A549 (cell line): ENCODE data around the gene NIP7.

ENCODE experiments used
- CEBPB ChIP-seq, 2 experiments: fragments of >200 bp in 1 of 2; sonication (Bioruptor Twin) in 1 of 2; formaldehyde crosslinking in 1 of 2; IDR thresholded peaks; 2 replicates each; pipeline ENCODE4 v1.6.1; 2012 to 2016
- CHD2 ChIP-seq: fragments of 150-350 bp; IDR thresholded peaks from 2 replicates; pipeline ENCODE4 v1.6.1; 2014; ENCODE audit warnings: low read length; ENCODE audit not compliant: partially characterized antibody
- CTCF ChIP-seq: fragments of >200 bp; sonication (Bioruptor Twin); formaldehyde crosslinking; IDR thresholded peaks from 3 replicates; pipeline ENCODE4 v1.5.1; 2016
- HDAC2 ChIP-seq: fragments of 200-600 bp; sonication (generic); IDR thresholded peaks from 2 replicates; pipeline ENCODE4 v1.6.1; 2016
- KDM5A ChIP-seq: fragments of 200-600 bp; sonication (generic); IDR thresholded peaks from 2 replicates; pipeline ENCODE4 v1.6.1; 2016; ENCODE audit warnings: antibody characterized with exemption, mild to moderate bottlenecking
- NPAS2 ChIP-seq: fragments of 250-450 bp; sonication (Bioruptor Pico); IDR thresholded peaks from 2 replicates; pipeline ENCODE4 v1.8.0; 2022; ENCODE audit warnings: mild to moderate bottlenecking, moderate library complexity, borderline replicate concordance
- NR3C1 ChIP-seq: fragments of >200 bp; sonication (Bioruptor Twin); formaldehyde crosslinking; IDR thresholded peaks from 3 replicates; pipeline ENCODE4 v1.6.1; 2017
- POLR2A ChIP-seq: IDR thresholded peaks from 2 replicates; pipeline ENCODE4 v1.6.1; 2012; ENCODE audit warnings: mild to moderate bottlenecking, low read length
- RCOR1 ChIP-seq: fragments of 150-350 bp; IDR thresholded peaks from 2 replicates; pipeline ENCODE4 v1.6.1; 2014; ENCODE audit warnings: antibody characterized with exemption, low read length, low read depth
- RNF2 ChIP-seq: fragments of 200-600 bp; sonication (generic); IDR thresholded peaks from 2 replicates; pipeline ENCODE4 v1.6.1; 2016; ENCODE audit warnings: low read depth, mild to moderate bottlenecking, antibody characterized with exemption, moderate library complexity, borderline replicate concordance
- TP53 ChIP-seq: fragments of 250-450 bp; sonication (Bioruptor Pico); IDR thresholded peaks from 2 replicates; pipeline ENCODE4 v1.5.0; 2021; ENCODE audit warnings: mild to moderate bottlenecking, moderate library complexity
- USF2 ChIP-seq: fragments of 450-650 bp; IDR thresholded peaks from 2 replicates; pipeline ENCODE4 v1.6.1; 2014; ENCODE audit warnings: antibody characterized with exemption
- TF ChIP-seq, protein P1 (sequence below): fragments of 200-600 bp; sonication (generic); IDR thresholded peaks from 2 replicates; pipeline ENCODE4 v1.6.1; 2016; ENCODE audit warnings: antibody characterized with exemption, mild to moderate bottlenecking, moderate library complexity

GRCh38 chr16:69301187-69301586 is 38.4 kb upstream of the NIP7 start:
- TF ChIP-seq CTCF (no peak), POLR2A (no peak), NR3C1 (no peak), CEBPB (IDR thresholded peaks at IDR 0.05) (no peak), USF2 (no peak), HDAC2 (no peak), RNF2 (no peak), TP53 (CRISPR knock-in tag) (no peak), CHD2 (no peak), KDM5A (no peak), NPAS2 (CRISPR knock-in tag) (no peak), RCOR1 (no peak)
- TF ChIP-seq, protein P1, sequence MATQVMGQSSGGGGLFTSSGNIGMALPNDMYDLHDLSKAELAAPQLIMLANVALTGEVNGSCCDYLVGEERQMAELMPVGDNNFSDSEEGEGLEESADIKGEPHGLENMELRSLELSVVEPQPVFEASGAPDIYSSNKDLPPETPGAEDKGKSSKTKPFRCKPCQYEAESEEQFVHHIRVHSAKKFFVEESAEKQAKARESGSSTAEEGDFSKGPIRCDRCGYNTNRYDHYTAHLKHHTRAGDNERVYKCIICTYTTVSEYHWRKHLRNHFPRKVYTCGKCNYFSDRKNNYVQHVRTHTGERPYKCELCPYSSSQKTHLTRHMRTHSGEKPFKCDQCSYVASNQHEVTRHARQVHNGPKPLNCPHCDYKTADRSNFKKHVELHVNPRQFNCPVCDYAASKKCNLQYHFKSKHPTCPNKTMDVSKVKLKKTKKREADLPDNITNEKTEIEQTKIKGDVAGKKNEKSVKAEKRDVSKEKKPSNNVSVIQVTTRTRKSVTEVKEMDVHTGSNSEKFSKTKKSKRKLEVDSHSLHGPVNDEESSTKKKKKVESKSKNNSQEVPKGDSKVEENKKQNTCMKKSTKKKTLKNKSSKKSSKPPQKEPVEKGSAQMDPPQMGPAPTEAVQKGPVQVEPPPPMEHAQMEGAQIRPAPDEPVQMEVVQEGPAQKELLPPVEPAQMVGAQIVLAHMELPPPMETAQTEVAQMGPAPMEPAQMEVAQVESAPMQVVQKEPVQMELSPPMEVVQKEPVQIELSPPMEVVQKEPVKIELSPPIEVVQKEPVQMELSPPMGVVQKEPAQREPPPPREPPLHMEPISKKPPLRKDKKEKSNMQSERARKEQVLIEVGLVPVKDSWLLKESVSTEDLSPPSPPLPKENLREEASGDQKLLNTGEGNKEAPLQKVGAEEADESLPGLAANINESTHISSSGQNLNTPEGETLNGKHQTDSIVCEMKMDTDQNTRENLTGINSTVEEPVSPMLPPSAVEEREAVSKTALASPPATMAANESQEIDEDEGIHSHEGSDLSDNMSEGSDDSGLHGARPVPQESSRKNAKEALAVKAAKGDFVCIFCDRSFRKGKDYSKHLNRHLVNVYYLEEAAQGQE: no peak
